Measurements from ENCODE around the gene ALDH1A3.

DNA sequence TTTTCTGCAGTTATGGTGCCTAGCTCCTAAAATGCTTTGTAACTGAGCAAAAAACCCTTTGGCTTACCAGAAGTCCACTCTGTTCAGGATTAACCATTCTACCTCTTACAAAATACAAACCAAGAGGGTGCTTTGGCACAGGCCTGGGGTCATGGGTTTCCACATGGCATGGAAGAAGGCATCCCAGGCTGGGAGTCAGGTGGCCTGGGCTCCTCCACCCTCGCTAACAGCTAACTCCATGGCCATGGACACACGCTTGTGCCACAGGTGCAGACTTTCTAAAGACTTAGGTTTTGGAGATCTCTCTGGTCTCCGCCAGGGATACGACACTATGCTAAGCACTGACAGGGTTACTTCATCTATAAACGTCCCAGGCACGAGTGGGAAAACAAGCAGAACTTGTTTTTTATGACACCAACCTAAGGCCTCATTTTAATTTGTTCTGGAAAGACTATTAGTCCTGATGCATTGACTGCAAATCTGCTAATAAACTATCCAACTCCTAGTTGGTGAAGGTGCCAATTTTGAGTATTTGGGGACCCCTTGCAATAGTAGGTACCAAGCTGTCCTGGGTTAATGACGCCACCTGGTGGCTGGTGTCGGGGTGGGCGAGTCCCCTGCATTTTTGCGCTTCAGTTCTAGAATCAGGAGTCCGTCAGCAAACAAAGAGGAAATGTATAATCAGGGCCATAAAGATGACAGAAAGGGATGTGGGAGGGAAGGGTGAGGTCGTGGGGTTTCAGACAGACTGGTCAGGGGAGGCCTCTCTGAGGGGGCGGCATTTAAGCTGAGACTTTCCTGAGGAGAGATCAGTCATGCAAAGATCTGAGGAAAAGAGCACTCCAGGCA is 10.3 kb upstream of the ALDH1A3 start:
- TF ChIP-seq POLR2A (IDR thresholded peaks at IDR 0.05; ENCODE audit: low read length) (no peak), GATA1 (IDR thresholded peaks at IDR 0.05; ENCODE audit: low read depth, low read length) (no peak)

All from erythroblast (primary cell).